BJ (cell line): ENCODE measurements around the gene PIH1D2. TPM values are rescaled to one million over a fixed set of nuclear protein-coding genes. Genes with fewer than 3 reads are reported as not detected.
"Not testable (repeated sequence)": the region's sequence is repeated elsewhere in the genome, so short reads cannot be mapped to it uniquely, and the experiment has no call there.

Source experiments
- CTCF ChIA-PET: fragments of 350-600 bp; formaldehyde crosslinking; extraction: SDS; loops from one replicate; lab custom pipeline; 2021; ENCODE audit warnings: antibody characterized with exemption, inconsistent platforms; lab: Yijun Ruan, JAX
- POLR2A ChIA-PET: fragments of 300-600 bp; sonication (Branson Sonifier 250); formaldehyde crosslinking; extraction: SDS; loops from one replicate; lab custom pipeline; 2021; ENCODE audit warnings: antibody characterized with exemption; lab: Charles Lee
- DNase-seq: peaks from one replicate; pipeline ENCODE4 v3.0.0-alpha.2; 2011; ENCODE audit warnings: low read depth
- H3K27me3 ChIP-seq: 2 replicates; pipeline ENCODE4 v1.6.0; 2011; ENCODE audit warnings: low read length; ENCODE audit not compliant: control insufficient read depth, insufficient read depth
- H3K36me3 ChIP-seq: 2 replicates; pipeline ENCODE4 v1.5.1; 2011; ENCODE audit warnings: low read length; ENCODE audit not compliant: control insufficient read depth, insufficient read depth
- H3K4me3 ChIP-seq: 2 replicates; pipeline ENCODE4 v1.5.1; 2011; ENCODE audit warnings: low read depth, mild to moderate bottlenecking, control low read depth, low read length
- CTCF ChIP-seq: IDR thresholded peaks from 2 replicates; pipeline ENCODE4 v1.5.1; 2011; ENCODE audit warnings: low read depth, mild to moderate bottlenecking, control low read depth, inconsistent platforms, low read length, moderate library complexity; ENCODE audit not compliant: insufficient read depth
- polyA plus RNA-seq: library from polyadenylated mRNA; depleted of rRNA; stranded (reverse); fragments of >200 nt; gene quantifications from 2 replicates; pipeline ENCODE4 v1.2.3, GENCODE V29; 2011

Gene PIH1D2
- polyA plus RNA-seq, 1 experiment: 0.82 TPM

GRCh38 chr11:112057170-112057569 is 16.6 kb downstream of the PIH1D2 start:
- no peaks in the 10 kb centered on the region for H3K27me3 ChIP-seq
- no peak for TF ChIP-seq CTCF
- ChIA-PET POLR2A (no interaction called here), CTCF (no interaction called here)
- no peak overlapping the region for H3K4me3 ChIP-seq
- no peak for DNase-seq
- peaks cover 6% of the 10 kb centered on the region for H3K36me3 ChIP-seq

- CTCF ChIA-PET: interaction anchor here (2.1 kb wide), 1 partner anchor 9 kb away, joined by 6 read pairs; no protein-coding TSS in a partner anchor
- no peak overlapping the region for H3K4me3 ChIP-seq
- no peak for DNase-seq
These were observed 22.0 kb downstream of the PIH1D2 start for GRCh38 chr11:112051768-112052167.

GRCh38 chr11:112050721-112051120 is 23.1 kb downstream of the PIH1D2 start:
- no peak for DNase-seq
- TF ChIP-seq CTCF: no peak
- Histone ChIP-seq H3K36me3 (peaks cover 5% of the 10 kb centered on the region), H3K4me3 (no peak overlapping the region), H3K27me3 (no peaks in the 10 kb centered on the region)
- ChIA-PET CTCF (interaction anchor here (0.7 kb wide), 1 partner anchor 68 kb away, joined by 3 read pairs; no protein-coding TSS in a partner anchor), POLR2A (no interaction called here)

More at GRCh38 chr11:112051768-112052167, 22.0 kb downstream of the PIH1D2 start:
- POLR2A ChIA-PET: no interaction called here
- Histone ChIP-seq H3K27me3 (no peaks in the 10 kb centered on the region), H3K36me3 (peaks cover 5% of the 10 kb centered on the region)
- TF ChIP-seq CTCF: no peak

GRCh38 chr11:112049777-112050176 is 24.0 kb downstream of the PIH1D2 start:
- Histone ChIP-seq H3K27me3 (no peaks in the 10 kb centered on the region), H3K4me3 (no peak overlapping the region), H3K36me3 (peaks cover 7% of the 10 kb centered on the region)
- DNase-seq: no peak
- POLR2A ChIA-PET: no interaction called here
- TF ChIP-seq CTCF: no peak
- CTCF ChIA-PET: interaction anchor here (0.7 kb wide), 1 partner anchor 19 kb away, joined by 3 read pairs; no protein-coding TSS in a partner anchor

- not testable (repeated sequence) for H3K36me3 ChIP-seq, H3K4me3 ChIP-seq, H3K27me3 ChIP-seq, DNase-seq
- ChIA-PET POLR2A (interaction anchor here (0.6 kb wide), 1 partner anchor 1144 kb away, joined by 6 read pairs; no protein-coding TSS in a partner anchor), CTCF (interaction anchor here (1.2 kb wide), 1 partner anchor 14 kb away, joined by 3 read pairs; no protein-coding TSS in a partner anchor)
These were observed 25.6 kb downstream of the PIH1D2 start for GRCh38 chr11:112048256-112048655.

GRCh38 chr11:112046647-112047046 is 27.2 kb downstream of the PIH1D2 start:
- CTCF ChIA-PET, POLR2A ChIA-PET, H3K27me3 ChIP-seq, H3K4me3 ChIP-seq, H3K36me3 ChIP-seq, DNase-seq: not testable (repeated sequence)
